AG20443 (cell line): Measurements from ENCODE around the gene ABCA7.

Source experiments
- DNase-seq: peaks from one replicate; pipeline ENCODE4 v3.0.0; 2012; ENCODE audit warnings: low spot score, mixed read lengths

The ABCA7 gene

GRCh38 chr19:1055886-1056620, 16.1 kb downstream of the ABCA7 start:
- no peak for DNase-seq

- no peak for DNase-seq
Observed at GRCh38 chr19:1057176-1057855, 17.4 kb downstream of the ABCA7 start.

GRCh38 chr19:1058112-1058511, 18.2 kb downstream of the ABCA7 start:
- DNase-seq, result no peak

- DNase-seq, result no peak
Observed at GRCh38 chr19:1060689-1061088, 20.8 kb downstream of the ABCA7 start.

- no peak for DNase-seq
Observed at GRCh38 chr19:1061987-1062386, 22.1 kb downstream of the ABCA7 start.

- DNase-seq, result no peak
Observed at GRCh38 chr19:1062387-1063029, 22.6 kb downstream of the ABCA7 start.

GRCh38 chr19:1063030-1063908, 23.4 kb downstream of the ABCA7 start:
- no peak for DNase-seq

GRCh38 chr19:1063909-1064660, 24.2 kb downstream of the ABCA7 start:
- no peak for DNase-seq

GRCh38 chr19:1064661-1065605, 25.0 kb downstream of the ABCA7 start:
- DNase-seq, result peak; percentile 91

GRCh38 chr19:1065606-1066109, 25.8 kb downstream of the ABCA7 start:
- DNase-seq, result no peak

GRCh38 chr19:1066251-1066747, 26.4 kb downstream of the ABCA7 start:
- no peak for DNase-seq

GRCh38 chr19:1066748-1067340, 26.9 kb downstream of the ABCA7 start, which contains the start of gene ARHGAP45:
Gene ARHGAP45 (plus strand): TSS chr19:1067167. CDS start chr19:1067406, 239 bp downstream.
- peak; percentile 46 for DNase-seq

GRCh38 chr19:1067341-1067957, 27.5 kb downstream of the ABCA7 start:
- DNase-seq, result no peak

GRCh38 chr19:1068009-1069001, 28.4 kb downstream of the ABCA7 start:
- no peak for DNase-seq

- no peak for DNase-seq
Observed at GRCh38 chr19:1069009-1069779, 29.3 kb downstream of the ABCA7 start.

GRCh38 chr19:1070576-1070930, 30.6 kb downstream of the ABCA7 start:
- DNase-seq, result no peak
